HUES48 (cell line): ENCODE measurements around the gene ICA1.
A peak's percentile ranks its signal among the peaks of the same experiment; 100 is the strongest.

Experiments
- H3K27ac ChIP-seq: one replicate; pipeline ENCODE4 v1.7.0; 2013; ENCODE audit warnings: low read depth, low read length, inconsistent platforms
- H3K27me3 ChIP-seq: 2 replicates; pipeline ENCODE4 v1.6.1; 2013; ENCODE audit warnings: mild to moderate bottlenecking, low read length; ENCODE audit not compliant: control insufficient read depth, insufficient read depth
- H3K36me3 ChIP-seq: 2 replicates; pipeline ENCODE4 v1.6.1; 2013; ENCODE audit warnings: low read length; ENCODE audit not compliant: control insufficient read depth, insufficient read depth
- H3K4me1 ChIP-seq: 2 replicates; pipeline ENCODE4 v1.6.1; 2013; ENCODE audit warnings: mild to moderate bottlenecking, low read length; ENCODE audit not compliant: control insufficient read depth, insufficient read depth
- H3K4me3 ChIP-seq: 2 replicates; pipeline ENCODE4 v1.5.1; 2013; ENCODE audit warnings: mild to moderate bottlenecking, low read depth, low read length
- H3K9ac ChIP-seq: 2 replicates; pipeline ENCODE4 v1.6.1; 2013; ENCODE audit warnings: mild to moderate bottlenecking, low read depth, low read length, moderate library complexity
- H3K9me3 ChIP-seq: 2 replicates; pipeline ENCODE4 v1.6.1; 2013; ENCODE audit warnings: low read length; ENCODE audit not compliant: control insufficient read depth, insufficient read depth

The ICA1 gene

DNA sequence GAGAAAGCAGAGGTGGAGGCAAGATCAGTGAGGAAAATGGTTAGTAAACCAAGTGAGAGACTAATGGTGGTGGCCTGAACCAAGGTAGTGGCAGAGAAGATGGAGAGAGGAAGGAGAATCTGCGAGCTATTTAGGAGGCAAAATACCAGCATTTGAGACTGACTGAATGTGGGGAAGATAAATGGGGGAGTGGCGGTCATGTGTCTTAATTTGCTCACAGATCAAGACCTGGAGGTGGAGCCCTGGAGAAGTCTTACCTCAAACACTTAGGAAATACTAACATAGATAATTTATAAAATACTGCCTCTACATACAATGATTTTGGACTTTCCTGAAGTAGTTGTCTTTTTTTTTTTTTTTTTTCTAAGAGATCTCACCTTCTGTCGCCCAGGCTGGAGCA, 34.7 kb downstream of the ICA1 start:
- Histone ChIP-seq H3K27me3 (no peaks in the 10 kb centered on the region), H3K9me3 (no peaks in the 10 kb centered on the region), H3K36me3 (peaks cover 2% of the 10 kb centered on the region; the same call in 1 of the 2 replicates), H3K9ac (no peak overlapping the region), H3K4me1 (peaks cover 9% of the 10 kb centered on the region), H3K27ac (no peak overlapping the region), H3K4me3 (no peak overlapping the region)

DNA sequence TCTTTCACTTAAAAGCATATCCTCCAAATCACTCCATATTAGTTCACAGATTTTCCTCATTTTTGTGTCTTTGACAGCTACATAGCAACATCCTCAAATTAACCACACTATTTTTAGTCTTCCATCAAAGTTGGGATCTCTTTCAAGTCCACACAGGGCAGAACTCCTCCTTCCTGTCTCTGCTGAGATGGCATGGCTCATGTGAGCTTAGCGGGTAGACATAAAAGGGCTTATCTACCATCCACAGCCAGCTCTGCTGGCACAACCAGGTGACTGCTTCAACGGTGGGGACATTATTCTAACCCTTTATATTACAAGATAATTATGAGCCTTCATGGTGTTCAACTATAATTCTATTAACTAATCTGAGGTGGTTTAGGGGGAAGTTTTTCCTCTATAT, 35.5 kb downstream of the ICA1 start:
- Histone ChIP-seq H3K27me3 (no peaks in the 10 kb centered on the region), H3K36me3 (peaks cover 2% of the 10 kb centered on the region; the same call in 1 of the 2 replicates), H3K9me3 (no peaks in the 10 kb centered on the region), H3K27ac (no peak overlapping the region), H3K4me1 (peaks cover 16% of the 10 kb centered on the region), H3K4me3 (no peak overlapping the region), H3K9ac (no peak overlapping the region)

DNA sequence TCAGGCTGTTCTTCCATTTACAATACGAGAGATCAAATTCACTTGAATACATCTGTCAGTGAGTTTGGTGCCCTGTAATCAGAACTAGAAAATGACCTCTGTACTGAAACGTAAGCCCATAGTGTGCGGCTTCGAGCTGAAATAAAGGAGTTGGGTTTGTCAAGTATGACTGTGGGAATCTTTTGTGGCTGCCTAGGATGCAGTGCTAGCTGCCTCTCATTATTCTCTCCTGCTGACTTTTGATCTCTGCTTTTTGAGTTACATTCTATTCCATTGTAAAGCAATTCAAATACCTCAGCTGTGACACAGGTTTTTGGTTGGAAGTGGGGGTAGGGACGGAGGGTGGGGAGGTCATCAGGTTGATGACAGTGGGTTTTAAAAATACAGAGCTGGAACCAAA, 40.4 kb downstream of the ICA1 start:
- Histone ChIP-seq H3K4me3 (peak overlapping the region; percentile 15; the same call in 1 of the 2 replicates), H3K4me1 (peaks cover 45% of the 10 kb centered on the region), H3K36me3 (no peaks in the 10 kb centered on the region), H3K9me3 (no peaks in the 10 kb centered on the region), H3K27me3 (no peaks in the 10 kb centered on the region), H3K9ac (peak overlapping the region; percentile 7; the same call in 1 of the 2 replicates), H3K27ac (peak overlapping the region; percentile 84)

DNA sequence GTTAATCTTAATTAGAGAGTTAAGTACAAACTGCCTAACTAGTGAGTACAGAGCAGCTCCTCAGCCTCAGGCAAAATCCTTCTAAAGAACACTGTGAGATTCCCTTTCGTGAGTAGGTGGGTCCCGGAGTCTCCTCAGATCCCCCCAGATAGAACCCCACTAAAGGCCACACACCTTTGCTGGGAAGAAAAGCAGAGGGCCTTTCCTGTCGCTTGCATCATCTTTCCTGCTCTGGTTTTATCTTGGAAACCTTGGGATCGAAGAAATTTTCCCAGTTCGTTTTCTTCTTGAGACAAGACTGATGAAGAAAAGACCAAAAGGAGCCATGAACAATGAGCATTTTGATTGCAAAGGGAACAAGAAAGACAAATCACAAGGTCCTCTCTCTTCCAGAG, 40.9 kb downstream of the ICA1 start:
- peaks cover 45% of the 10 kb centered on the region for H3K4me1 ChIP-seq
- no peaks in the 10 kb centered on the region for H3K9me3 ChIP-seq
- no peaks in the 10 kb centered on the region for H3K36me3 ChIP-seq
- H3K27ac ChIP-seq: peak overlapping the region; percentile 84
- no peaks in the 10 kb centered on the region for H3K27me3 ChIP-seq
- H3K4me3 ChIP-seq: peak overlapping the region; percentile 15; the same call in 1 of the 2 replicates
- H3K9ac ChIP-seq: peak overlapping the region; percentile 7; the same call in 1 of the 2 replicates

DNA sequence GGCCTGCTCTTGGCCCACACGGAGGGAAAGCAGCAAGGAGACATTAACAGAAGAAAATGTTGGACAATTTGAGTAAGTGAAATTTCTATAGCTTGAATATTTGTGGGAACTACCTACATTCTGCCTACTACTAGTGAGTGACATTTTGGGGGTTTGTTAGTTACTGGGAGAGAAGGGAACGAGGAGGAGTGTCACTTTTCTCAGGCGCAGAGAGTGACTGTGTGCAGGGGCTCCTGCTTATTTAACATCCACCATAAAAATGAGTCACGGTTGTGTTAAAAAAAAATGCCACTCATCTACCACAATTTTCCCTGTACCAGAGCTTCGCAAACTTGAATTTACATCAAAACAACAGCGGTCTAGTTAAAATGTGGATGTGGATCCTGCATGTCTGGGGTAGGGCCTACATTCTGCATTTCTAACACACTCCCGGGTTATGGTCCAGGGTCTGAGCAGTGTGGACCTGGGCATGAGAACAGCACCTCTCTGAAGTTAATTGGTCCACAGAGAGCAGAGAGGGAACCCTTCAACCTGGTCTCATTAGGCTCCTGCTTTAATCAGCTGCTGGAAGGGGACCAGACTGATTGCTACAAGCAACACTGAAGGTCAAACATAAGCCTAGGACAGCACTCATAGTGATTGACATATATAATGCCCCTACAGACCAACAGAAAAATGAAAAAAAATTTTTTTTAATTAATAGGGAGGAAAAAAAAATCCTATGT, 41.4 kb downstream of the ICA1 start:
- Histone ChIP-seq H3K9ac (no peak overlapping the region), H3K4me3 (no peak overlapping the region), H3K36me3 (no peaks in the 10 kb centered on the region), H3K27ac (peak overlapping the region; percentile 84), H3K4me1 (peaks cover 45% of the 10 kb centered on the region), H3K27me3 (no peaks in the 10 kb centered on the region), H3K9me3 (no peaks in the 10 kb centered on the region)

DNA sequence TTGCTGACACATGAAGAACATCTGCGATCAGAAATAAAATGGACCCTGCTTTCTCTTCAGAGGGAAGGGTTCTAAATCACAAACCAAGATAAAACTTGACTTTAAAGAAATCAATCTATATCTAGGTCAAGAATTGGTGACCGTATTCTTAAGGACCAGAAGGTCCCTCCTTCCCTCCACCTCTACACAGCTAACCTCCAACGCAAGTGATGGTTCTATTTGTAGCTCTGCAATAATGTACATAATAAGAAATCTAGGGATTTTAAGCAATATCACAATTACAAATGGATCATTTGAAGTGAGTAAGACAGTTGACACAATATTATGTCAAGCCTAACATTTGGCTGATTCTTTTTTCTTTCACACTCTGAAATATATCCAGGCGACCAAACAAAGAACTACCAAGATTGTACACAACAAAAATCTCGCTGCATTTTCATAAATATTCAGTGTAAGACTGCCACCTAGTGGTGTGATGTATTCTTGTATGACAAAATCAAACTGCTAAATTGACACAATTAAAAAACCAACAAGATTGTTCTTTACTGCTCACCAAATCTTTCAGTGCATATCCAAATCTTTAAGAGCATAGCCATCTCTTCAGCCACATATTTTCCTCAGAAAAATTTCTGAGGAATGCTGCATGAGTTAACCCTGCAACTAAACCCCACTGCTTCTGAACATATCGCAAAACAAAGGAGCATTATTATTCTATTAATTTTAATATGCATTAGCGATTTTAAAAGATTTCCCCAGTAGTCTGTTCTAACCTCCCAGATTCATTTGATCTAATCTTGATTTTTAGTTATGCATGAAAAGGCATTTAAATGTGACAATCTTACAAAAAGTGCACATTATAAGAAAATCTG, 44.5 kb downstream of the ICA1 start:
- H3K27me3 ChIP-seq: no peaks in the 10 kb centered on the region
- no peak overlapping the region for H3K27ac ChIP-seq
- peaks cover 52% of the 10 kb centered on the region for H3K4me1 ChIP-seq
- no peaks in the 10 kb centered on the region for H3K36me3 ChIP-seq
- no peak overlapping the region for H3K9ac ChIP-seq
- H3K4me3 ChIP-seq: no peak overlapping the region
- no peaks in the 10 kb centered on the region for H3K9me3 ChIP-seq

DNA sequence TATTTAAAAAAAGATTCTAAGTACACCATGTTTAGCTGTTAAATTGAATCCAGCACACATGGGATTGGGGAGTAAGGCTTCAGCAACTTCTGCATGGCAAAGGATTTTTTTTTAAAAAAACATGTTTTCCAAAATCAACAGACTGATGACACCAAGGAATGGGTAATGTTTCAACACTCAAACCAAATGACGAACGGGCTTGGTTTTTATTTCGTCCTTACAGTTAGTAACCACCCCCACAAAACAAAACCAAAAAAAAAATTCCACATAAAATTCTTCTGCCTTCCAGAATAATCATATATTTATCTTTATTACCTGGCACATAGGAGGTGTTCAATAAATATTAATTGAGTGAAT, 45.7 kb downstream of the ICA1 start:
- peaks cover 42% of the 10 kb centered on the region for H3K4me1 ChIP-seq
- H3K9me3 ChIP-seq: no peaks in the 10 kb centered on the region
- H3K27ac ChIP-seq: no peak overlapping the region
- no peaks in the 10 kb centered on the region for H3K36me3 ChIP-seq
- H3K27me3 ChIP-seq: no peaks in the 10 kb centered on the region
- H3K4me3 ChIP-seq: no peak overlapping the region
- no peak overlapping the region for H3K9ac ChIP-seq

DNA sequence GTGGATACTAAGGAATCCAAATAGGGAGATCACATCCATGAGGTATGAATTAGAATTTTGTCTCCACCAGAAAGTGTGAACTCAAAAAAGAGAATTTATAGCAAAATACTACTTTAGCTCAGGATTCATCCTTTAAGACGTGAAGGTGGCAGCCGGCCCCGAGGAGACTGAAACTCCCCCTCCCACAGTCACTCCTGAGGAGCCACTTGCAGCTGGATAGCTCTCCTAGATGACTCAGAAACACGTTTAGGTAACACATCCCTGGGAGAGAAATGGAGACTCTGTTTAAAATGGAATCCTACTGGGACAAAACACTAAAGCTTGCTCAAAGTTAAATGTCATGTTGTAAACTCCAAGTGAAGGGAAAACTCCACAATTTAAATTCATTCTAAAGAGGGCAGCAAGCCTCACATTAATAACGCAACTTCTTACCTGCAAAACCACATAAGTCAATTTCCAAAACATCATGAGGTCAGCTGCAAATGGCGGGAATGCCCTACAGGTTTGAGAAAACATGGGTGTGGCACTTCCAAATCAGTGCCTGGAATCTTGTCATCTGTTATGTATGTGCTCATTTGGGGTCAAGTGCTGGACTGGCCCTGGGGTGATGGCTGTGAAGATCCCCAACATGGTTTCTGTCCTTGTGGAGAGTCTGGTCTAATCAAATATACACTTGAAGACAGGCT, 46.2 kb downstream of the ICA1 start:
- H3K4me1 ChIP-seq: peaks cover 37% of the 10 kb centered on the region
- H3K4me3 ChIP-seq: no peak overlapping the region
- H3K9ac ChIP-seq: no peak overlapping the region
- H3K36me3 ChIP-seq: no peaks in the 10 kb centered on the region
- H3K27ac ChIP-seq: no peak overlapping the region
- no peaks in the 10 kb centered on the region for H3K27me3 ChIP-seq
- H3K9me3 ChIP-seq: no peaks in the 10 kb centered on the region

DNA sequence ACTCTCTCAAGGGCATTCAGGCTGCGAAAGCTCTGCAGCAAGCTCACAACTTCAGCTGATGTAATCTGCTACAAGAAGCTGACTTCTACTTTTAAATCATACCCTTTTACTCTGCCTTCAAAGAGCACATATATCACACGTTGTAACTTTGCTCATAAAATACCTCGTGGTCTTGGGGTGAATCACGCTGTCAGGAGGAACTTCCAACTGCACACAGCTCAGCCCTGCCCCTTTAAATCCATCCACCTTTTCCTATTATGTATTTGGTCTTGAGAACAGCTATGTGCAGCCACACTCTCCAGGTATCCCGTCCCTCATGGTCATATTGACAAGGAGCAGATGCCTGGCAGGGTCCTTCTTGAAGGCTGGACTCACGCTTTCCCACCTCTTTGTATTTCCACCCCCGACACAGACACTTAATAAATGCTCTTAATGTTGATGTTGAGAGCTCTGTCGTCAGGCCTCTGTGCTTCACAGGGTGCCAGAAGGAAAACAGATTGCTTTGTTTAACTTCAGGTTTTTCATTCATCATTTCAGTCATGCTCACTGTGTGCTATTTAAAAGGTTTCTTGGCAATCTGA, 47.6 kb downstream of the ICA1 start:
- Histone ChIP-seq H3K4me1 (peaks cover 32% of the 10 kb centered on the region), H3K27ac (no peak overlapping the region), H3K4me3 (no peak overlapping the region), H3K36me3 (no peaks in the 10 kb centered on the region), H3K9me3 (no peaks in the 10 kb centered on the region), H3K27me3 (no peaks in the 10 kb centered on the region), H3K9ac (no peak overlapping the region)

DNA sequence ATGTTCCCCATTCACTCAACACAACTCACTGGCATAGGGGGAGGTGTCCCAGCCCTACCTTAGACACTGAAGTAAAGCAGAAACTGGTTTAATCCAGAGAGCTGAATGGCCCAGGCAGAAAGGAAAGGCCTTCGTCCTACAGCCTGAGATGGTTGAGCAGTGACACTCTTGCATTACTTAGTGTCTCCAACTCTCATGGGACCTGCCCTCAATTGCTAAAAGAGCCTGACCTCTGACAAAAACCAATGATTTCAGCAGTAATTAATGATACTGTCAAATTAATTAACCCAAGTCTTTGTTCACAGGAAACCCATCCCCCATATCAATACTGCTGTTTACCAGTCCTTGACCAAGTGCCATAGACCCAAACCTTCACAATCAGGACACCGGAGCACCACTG, 48.6 kb downstream of the ICA1 start:
- no peaks in the 10 kb centered on the region for H3K27me3 ChIP-seq
- H3K9ac ChIP-seq: no peak overlapping the region
- no peak overlapping the region for H3K4me3 ChIP-seq
- H3K4me1 ChIP-seq: peaks cover 38% of the 10 kb centered on the region
- H3K36me3 ChIP-seq: no peaks in the 10 kb centered on the region
- H3K27ac ChIP-seq: no peak overlapping the region
- H3K9me3 ChIP-seq: no peaks in the 10 kb centered on the region
